ENCODE measurements around the gene AGTRAP. TPM values are rescaled to one million over a fixed set of nuclear protein-coding genes. Genes with fewer than 3 reads are reported as not detected.

Gene AGTRAP
- total RNA-seq, 4 donors from 2014 or later: 4.1 to 34.7 (median 31.2) TPM

GRCh38 chr1:11790101-11790879 lies 54.4 kb downstream of the AGTRAP start:
- intact Hi-C loops (cut with DNase I; ENCODE audit: low total_unique reads): no loop called here
- H3K27ac ChIP-seq: peak overlapping the region; percentile 91 to 98
- no peak overlapping the region for H3K4me3 ChIP-seq
- no peaks in the 10 kb centered on the region for H3K27me3 ChIP-seq
- H3K9me3 ChIP-seq: no peaks in the 10 kb centered on the region
- no peak for DNase-seq
- H3K4me1 ChIP-seq: peaks cover 0 to 18% of the 10 kb centered on the region in 2 donors
- no peaks in the 10 kb centered on the region for H3K36me3 ChIP-seq
- TF ChIP-seq CTCF (IDR thresholded peaks at IDR 0.05) (no peak), POLR2A (IDR thresholded peaks at IDR 0.05) (no peak)

GRCh38 chr1:11790880-11791715 lies 55.2 kb downstream of the AGTRAP start:
- TF ChIP-seq POLR2A (IDR thresholded peaks at IDR 0.05) (peak; percentile 56 to 80), CTCF (IDR thresholded peaks at IDR 0.05) (no peak)
- DNase-seq: peak; percentile 93
- intact Hi-C loops (cut with DNase I; ENCODE audit: low total_unique reads): no loop called here
- Histone ChIP-seq H3K27ac (peak overlapping the region; percentile 91 to 98), H3K4me3 (no peak overlapping the region), H3K9me3 (no peaks in the 10 kb centered on the region), H3K36me3 (no peaks in the 10 kb centered on the region), H3K27me3 (no peaks in the 10 kb centered on the region), H3K4me1 (peaks cover 0 to 18% of the 10 kb centered on the region in 2 donors)

- Histone ChIP-seq H3K4me3 (no peak overlapping the region), H3K9me3 (no peaks in the 10 kb centered on the region), H3K4me1 (peaks cover 0 to 25% of the 10 kb centered on the region in 2 donors), H3K36me3 (no peaks in the 10 kb centered on the region), H3K27me3 (no peaks in the 10 kb centered on the region), H3K27ac (peak overlapping the region; percentile 91 to 98)
- DNase-seq: no peak
- TF ChIP-seq POLR2A (IDR thresholded peaks at IDR 0.05) (no peak), CTCF (IDR thresholded peaks at IDR 0.05) (no peak)
- intact Hi-C loops (cut with DNase I; ENCODE audit: low total_unique reads): no loop called here
Measured at GRCh38 chr1:11792106-11792505, 56.2 kb downstream of the AGTRAP start.

- no peak overlapping the region for H3K4me3 ChIP-seq
- DNase-seq: no peak
- H3K36me3 ChIP-seq: no peaks in the 10 kb centered on the region
- no peaks in the 10 kb centered on the region for H3K9me3 ChIP-seq
- H3K27ac ChIP-seq: peak overlapping the region in 1 of 2 donors; percentile 29
- intact Hi-C loops (cut with DNase I; ENCODE audit: low total_unique reads): no loop called here
- peaks cover 0 to 25% of the 10 kb centered on the region in 2 donors for H3K4me1 ChIP-seq
- no peaks in the 10 kb centered on the region for H3K27me3 ChIP-seq
- TF ChIP-seq POLR2A (IDR thresholded peaks at IDR 0.05) (no peak), CTCF (IDR thresholded peaks at IDR 0.05) (no peak)
Measured at GRCh38 chr1:11793819-11794218, 57.9 kb downstream of the AGTRAP start.

Data from uterus (tissue), 4 donors.